ENCODE results near the gene TDRD12.

- TF ChIP-seq NFIC (IDR thresholded peaks at IDR 0.05) = no peak
- no peak for TF ChIP-seq EP300 (IDR thresholded peaks at IDR 0.05; ENCODE audit: borderline replicate concordance)
These were observed 149.9 kb downstream of the TDRD12 start, which contains the start of gene SLC7A9 for GRCh38 chr19:32869369-32869965.
